ENCODE measurements around the gene KNTC1. TPM values are rescaled to one million over a fixed set of nuclear protein-coding genes. Genes with fewer than 3 reads are reported as not detected.

Gene KNTC1
- total and polyA plus RNA-seq, 2 of the 13 experiments (the other 11 are each of a cell fraction or from before 2014, with no cell fraction given): 45.1 to 57.6 TPM

DNA sequence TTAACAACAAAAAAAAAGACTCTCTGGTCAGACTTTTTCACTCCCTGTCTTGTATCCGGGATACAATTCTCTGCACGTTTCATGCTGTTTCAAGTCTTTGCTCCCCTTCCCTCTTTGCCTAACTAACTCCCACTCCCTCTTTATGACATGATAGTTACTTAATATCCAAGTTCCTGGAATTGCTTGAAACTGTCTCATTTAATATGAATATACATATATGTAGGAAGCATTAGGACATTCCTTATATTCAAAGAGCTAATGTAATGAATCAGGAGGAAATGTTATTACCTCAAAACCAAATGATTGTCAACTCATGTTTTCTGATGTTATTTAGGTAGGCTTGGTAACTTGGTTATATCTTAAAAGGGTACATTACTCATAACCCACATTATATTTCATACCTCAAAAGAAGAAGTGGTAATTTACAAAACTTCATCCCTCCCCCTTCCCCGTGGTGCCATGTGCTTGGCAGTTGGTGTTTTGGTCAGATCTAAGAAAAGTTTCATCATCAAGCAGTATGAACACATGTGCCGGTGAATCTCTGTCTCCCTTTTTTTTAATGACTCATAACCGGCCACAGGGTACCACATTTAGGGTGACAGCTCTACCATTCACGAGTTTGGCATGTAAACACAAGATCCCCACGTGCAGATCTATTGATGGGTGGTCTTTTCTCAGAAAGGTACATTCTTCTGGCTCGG lies 119.6 kb downstream of the KNTC1 start (continued):
- TF ChIP-seq, protein P1, sequence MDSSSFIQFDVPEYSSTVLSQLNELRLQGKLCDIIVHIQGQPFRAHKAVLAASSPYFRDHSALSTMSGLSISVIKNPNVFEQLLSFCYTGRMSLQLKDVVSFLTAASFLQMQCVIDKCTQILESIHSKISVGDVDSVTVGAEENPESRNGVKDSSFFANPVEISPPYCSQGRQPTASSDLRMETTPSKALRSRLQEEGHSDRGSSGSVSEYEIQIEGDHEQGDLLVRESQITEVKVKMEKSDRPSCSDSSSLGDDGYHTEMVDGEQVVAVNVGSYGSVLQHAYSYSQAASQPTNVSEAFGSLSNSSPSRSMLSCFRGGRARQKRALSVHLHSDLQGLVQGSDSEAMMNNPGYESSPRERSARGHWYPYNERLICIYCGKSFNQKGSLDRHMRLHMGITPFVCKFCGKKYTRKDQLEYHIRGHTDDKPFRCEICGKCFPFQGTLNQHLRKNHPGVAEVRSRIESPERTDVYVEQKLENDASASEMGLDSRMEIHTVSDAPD (CRISPR knock-in tag; IDR thresholded peaks at IDR 0.05): no peak
- TF ChIP-seq ZNF607 (CRISPR knock-in tag; IDR thresholded peaks at IDR 0.05; ENCODE audit: borderline replicate concordance): no peak
- TF ChIP-seq HNRNPH1 (optimal IDR thresholded peaks at IDR 0.05; ENCODE audit: low read depth, low read length): no peak
- TF ChIP-seq, protein P2, sequence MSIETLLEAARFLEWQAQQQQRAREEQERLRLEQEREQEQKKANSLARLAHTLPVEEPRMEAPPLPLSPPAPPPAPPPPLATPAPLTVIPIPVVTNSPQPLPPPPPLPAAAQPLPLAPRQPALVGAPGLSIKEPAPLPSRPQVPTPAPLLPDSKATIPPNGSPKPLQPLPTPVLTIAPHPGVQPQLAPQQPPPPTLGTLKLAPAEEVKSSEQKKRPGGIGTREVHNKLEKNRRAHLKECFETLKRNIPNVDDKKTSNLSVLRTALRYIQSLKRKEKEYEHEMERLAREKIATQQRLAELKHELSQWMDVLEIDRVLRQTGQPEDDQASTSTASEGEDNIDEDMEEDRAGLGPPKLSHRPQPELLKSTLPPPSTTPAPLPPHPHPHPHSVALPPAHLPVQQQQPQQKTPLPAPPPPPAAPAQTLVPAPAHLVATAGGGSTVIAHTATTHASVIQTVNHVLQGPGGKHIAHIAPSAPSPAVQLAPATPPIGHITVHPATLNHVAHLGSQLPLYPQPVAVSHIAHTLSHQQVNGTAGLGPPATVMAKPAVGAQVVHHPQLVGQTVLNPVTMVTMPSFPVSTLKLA (IDR thresholded peaks at IDR 0.05): no peak

DNA sequence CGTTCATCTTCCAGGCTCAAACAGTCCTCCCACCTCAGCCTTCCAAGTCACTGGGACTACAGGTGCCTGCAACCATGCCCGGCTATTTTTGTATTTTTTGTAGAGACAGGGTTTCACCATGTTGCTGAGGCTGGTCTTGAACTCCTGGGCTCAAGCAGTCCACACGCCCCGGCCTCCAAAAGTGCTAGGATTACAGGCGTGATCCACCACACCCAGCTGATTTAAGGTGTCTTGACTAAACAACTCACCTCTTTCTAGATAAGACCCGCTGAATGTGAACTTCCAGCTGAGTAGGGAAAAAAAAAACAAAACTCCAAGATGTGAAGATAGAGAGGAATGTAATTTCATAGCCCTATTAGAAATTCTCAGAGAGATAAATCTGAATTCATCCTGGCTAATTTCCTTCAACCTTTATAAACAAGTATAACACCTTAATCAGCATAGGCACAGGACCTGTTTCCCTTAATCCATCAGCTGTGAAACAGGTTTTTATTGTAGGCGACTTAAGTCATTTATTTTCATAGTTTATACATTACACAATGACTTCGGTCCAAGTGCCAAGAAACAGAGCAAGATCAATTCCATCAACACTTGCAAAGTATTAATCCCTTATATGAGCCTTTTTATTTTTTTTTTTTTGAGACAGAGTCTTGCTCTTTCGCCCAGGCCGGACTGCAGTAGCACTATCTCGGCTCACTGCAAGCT lies 124.6 kb downstream of the KNTC1 start:
- Histone ChIP-seq H3K9ac (ENCODE audit: insufficient read depth, low read depth, low read length) (no peak overlapping the region), H3K27me3 (ENCODE audit: control insufficient read depth in 1 of 2, insufficient read depth in 2 of 2, low read length in 2 of 2) (no peaks in the 10 kb centered on the region), H3K4me3 (replicated peaks in 1 of 3; ENCODE audit: insufficient read depth in 1 of 3, low read depth in 2 of 3, low read length in 3 of 3) (no peak overlapping the region), H3K36me3 (replicated peaks in 1 of 2; ENCODE audit: control insufficient read depth in 1 of 2, insufficient read depth in 2 of 2, low read length in 2 of 2) (no peaks in the 10 kb centered on the region), H3K27ac (ENCODE audit: extremely low read length, insufficient read depth, low read length) (no peak overlapping the region), H2AFZ (ENCODE audit: low read length) (no peak overlapping the region), H3K79me2 (ENCODE audit: insufficient read depth, low read length) (no peaks in the 10 kb centered on the region), H3K4me1 (ENCODE audit: insufficient read depth, low read length) (peaks cover 8% of the 10 kb centered on the region), H4K20me1 (ENCODE audit: insufficient read depth, low read length) (no peaks in the 10 kb centered on the region), H3K9me3 (ENCODE audit: low read length) (no peaks in the 10 kb centered on the region), H3K4me2 (ENCODE audit: low read depth, low read length) (no peak overlapping the region)
- ChIA-PET POLR2A (no interaction called here), CTCF (ENCODE audit: low intra/inter-chr PET ratio, low total read pairs) (no interaction called here)
- no peak for ATAC-seq
- BruUV-seq (replicated peaks): no TSS peak
- no peak for DNase-seq (ENCODE audit: low spot score)
- intact Hi-C loops (cut with micrococcal nuclease; ENCODE audit: unreplicated experiment): no loop called here
- in situ Hi-C loops (cut with HindIII; ENCODE audit: extremely low pct_ligation_motif_present, low pct_unique_long_range_greater_than_20kb): no loop called here
- WGBS (ENCODE audit: low lambda C conversion rate): 68% methylated on average over 11 of the region's 11 CpGs
- FAIRE-seq: no peak
- TF ChIP-seq ZNF274 (CRISPR knock-in tag; IDR thresholded peaks at IDR 0.05) (no peak), SMAD1 (CRISPR knock-in tag; IDR thresholded peaks at IDR 0.05; ENCODE audit: borderline replicate concordance, low read depth) (no peak), HNRNPH1 (optimal IDR thresholded peaks at IDR 0.05; ENCODE audit: low read depth, low read length) (no peak), ZFY (CRISPR knock-in tag; IDR thresholded peaks at IDR 0.05) (no peak), GZF1 (CRISPR knock-in tag; IDR thresholded peaks at IDR 0.05) (no peak), MAZ (IDR thresholded peaks at IDR 0.05; ENCODE audit: borderline replicate concordance, low read depth, low read length) (no peak), MAZ (CRISPR knock-in tag; IDR thresholded peaks at IDR 0.05; ENCODE audit: low read depth) (no peak), SRSF9 (IDR thresholded peaks at IDR 0.05; ENCODE audit: borderline replicate concordance, insufficient read depth, low read depth, low read length, poor library complexity, severe bottlenecking) (no peak)
- TF ChIP-seq, protein P3, sequence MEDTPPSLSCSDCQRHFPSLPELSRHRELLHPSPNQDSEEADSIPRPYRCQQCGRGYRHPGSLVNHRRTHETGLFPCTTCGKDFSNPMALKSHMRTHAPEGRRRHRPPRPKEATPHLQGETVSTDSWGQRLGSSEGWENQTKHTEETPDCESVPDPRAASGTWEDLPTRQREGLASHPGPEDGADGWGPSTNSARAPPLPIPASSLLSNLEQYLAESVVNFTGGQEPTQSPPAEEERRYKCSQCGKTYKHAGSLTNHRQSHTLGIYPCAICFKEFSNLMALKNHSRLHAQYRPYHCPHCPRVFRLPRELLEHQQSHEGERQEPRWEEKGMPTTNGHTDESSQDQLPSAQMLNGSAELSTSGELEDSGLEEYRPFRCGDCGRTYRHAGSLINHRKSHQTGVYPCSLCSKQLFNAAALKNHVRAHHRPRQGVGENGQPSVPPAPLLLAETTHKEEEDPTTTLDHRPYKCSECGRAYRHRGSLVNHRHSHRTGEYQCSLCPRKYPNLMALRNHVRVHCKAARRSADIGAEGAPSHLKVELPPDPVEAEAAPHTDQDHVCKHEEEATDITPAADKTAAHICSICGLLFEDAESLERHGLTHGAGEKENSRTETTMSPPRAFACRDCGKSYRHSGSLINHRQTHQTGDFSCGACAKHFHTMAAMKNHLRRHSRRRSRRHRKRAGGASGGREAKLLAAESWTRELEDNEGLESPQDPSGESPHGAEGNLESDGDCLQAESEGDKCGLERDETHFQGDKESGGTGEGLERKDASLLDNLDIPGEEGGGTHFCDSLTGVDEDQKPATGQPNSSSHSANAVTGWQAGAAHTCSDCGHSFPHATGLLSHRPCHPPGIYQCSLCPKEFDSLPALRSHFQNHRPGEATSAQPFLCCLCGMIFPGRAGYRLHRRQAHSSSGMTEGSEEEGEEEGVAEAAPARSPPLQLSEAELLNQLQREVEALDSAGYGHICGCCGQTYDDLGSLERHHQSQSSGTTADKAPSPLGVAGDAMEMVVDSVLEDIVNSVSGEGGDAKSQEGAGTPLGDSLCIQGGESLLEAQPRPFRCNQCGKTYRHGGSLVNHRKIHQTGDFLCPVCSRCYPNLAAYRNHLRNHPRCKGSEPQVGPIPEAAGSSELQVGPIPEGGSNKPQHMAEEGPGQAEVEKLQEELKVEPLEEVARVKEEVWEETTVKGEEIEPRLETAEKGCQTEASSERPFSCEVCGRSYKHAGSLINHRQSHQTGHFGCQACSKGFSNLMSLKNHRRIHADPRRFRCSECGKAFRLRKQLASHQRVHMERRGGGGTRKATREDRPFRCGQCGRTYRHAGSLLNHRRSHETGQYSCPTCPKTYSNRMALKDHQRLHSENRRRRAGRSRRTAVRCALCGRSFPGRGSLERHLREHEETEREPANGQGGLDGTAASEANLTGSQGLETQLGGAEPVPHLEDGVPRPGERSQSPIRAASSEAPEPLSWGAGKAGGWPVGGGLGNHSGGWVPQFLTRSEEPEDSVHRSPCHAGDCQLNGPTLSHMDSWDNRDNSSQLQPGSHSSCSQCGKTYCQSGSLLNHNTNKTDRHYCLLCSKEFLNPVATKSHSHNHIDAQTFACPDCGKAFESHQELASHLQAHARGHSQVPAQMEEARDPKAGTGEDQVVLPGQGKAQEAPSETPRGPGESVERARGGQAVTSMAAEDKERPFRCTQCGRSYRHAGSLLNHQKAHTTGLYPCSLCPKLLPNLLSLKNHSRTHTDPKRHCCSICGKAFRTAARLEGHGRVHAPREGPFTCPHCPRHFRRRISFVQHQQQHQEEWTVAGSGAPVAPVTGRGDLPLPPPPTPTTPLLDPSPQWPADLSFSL (CRISPR knock-in tag; IDR thresholded peaks at IDR 0.05): no peak

All from HepG2 (cell line).